ENCODE measurements around the gene CAMTA1. TPM values are rescaled to one million over a fixed set of nuclear protein-coding genes. Genes with fewer than 3 reads are reported as not detected.

Gene CAMTA1
- total RNA-seq, 1 donor from 2014 or later: 166 TPM

GRCh38 chr1:7422561-7422960, 637.3 kb downstream of the CAMTA1 start:
- ATAC-seq (no peak), DNase-seq (no peak)
- intact Hi-C loops (cut with micrococcal nuclease): no loop called here

- ATAC-seq (no peak), DNase-seq (no peak)
- intact Hi-C loops (cut with micrococcal nuclease): no loop called here
Measured at GRCh38 chr1:7422966-7423365, 637.7 kb downstream of the CAMTA1 start.

GRCh38 chr1:7424352-7424890, 639.2 kb downstream of the CAMTA1 start:
- intact Hi-C loops (cut with micrococcal nuclease): no loop called here
- ATAC-seq: peak; percentile 31
- DNase-seq: no peak

- intact Hi-C loops (cut with micrococcal nuclease): no loop called here
- no peak for ATAC-seq
- DNase-seq: no peak
Measured at GRCh38 chr1:7425229-7425628, 640.0 kb downstream of the CAMTA1 start.

GRCh38 chr1:7425771-7426170, 640.5 kb downstream of the CAMTA1 start:
- ATAC-seq (no peak), DNase-seq (peak; percentile 8)
- intact Hi-C loops (cut with micrococcal nuclease): no loop called here

- DNase-seq (peak; percentile 1), ATAC-seq (no peak)
- intact Hi-C loops (cut with micrococcal nuclease): no loop called here
Measured at GRCh38 chr1:7426780-7427604, 641.7 kb downstream of the CAMTA1 start.

GRCh38 chr1:7427605-7428300, 642.5 kb downstream of the CAMTA1 start:
- intact Hi-C loops (cut with micrococcal nuclease): no loop called here
- ATAC-seq: no peak
- DNase-seq: peak; percentile 18

- intact Hi-C loops (cut with micrococcal nuclease): no loop called here
- ATAC-seq: no peak
- DNase-seq: no peak
Measured at GRCh38 chr1:7429290-7429689, 644.0 kb downstream of the CAMTA1 start.

GRCh38 chr1:7430047-7430608, 644.9 kb downstream of the CAMTA1 start:
- ATAC-seq (no peak), DNase-seq (no peak)
- intact Hi-C loops (cut with micrococcal nuclease): no loop called here

GRCh38 chr1:7430691-7431090, 645.4 kb downstream of the CAMTA1 start:
- ATAC-seq (no peak), DNase-seq (no peak)
- intact Hi-C loops (cut with micrococcal nuclease): no loop called here

GRCh38 chr1:7432102-7432899, 647.0 kb downstream of the CAMTA1 start:
- DNase-seq (no peak), ATAC-seq (no peak)
- intact Hi-C loops (cut with micrococcal nuclease): no loop called here

- ATAC-seq: no peak
- intact Hi-C loops (cut with micrococcal nuclease): no loop called here
- no peak for DNase-seq
Measured at GRCh38 chr1:7432900-7433380, 647.7 kb downstream of the CAMTA1 start.

- intact Hi-C loops (cut with micrococcal nuclease): no loop called here
- ATAC-seq (no peak), DNase-seq (no peak)
Measured at GRCh38 chr1:7434566-7434965, 649.3 kb downstream of the CAMTA1 start.

GRCh38 chr1:7435276-7436055, 650.2 kb downstream of the CAMTA1 start:
- no peak for ATAC-seq
- intact Hi-C loops (cut with micrococcal nuclease): no loop called here
- DNase-seq: no peak

- DNase-seq (no peak), ATAC-seq (no peak)
- intact Hi-C loops (cut with micrococcal nuclease): no loop called here
Measured at GRCh38 chr1:7436056-7437005, 651.1 kb downstream of the CAMTA1 start.

- intact Hi-C loops (cut with micrococcal nuclease): no loop called here
- no peak for ATAC-seq
- DNase-seq: no peak
Measured at GRCh38 chr1:7437036-7437435, 651.8 kb downstream of the CAMTA1 start.

GRCh38 chr1:7437608-7438395, 652.5 kb downstream of the CAMTA1 start:
- intact Hi-C loops (cut with micrococcal nuclease): no loop called here

More at GRCh38 chr1:7437608-7438395, 652.5 kb downstream of the CAMTA1 start:
- ATAC-seq: no peak
- DNase-seq: no peak
